ENCODE measurements around the gene CDH23.
A peak's percentile ranks its signal among the peaks of the same experiment; 100 is the strongest.

Gene CDH23

GRCh38 chr10:71565284-71566000 lies 168.7 kb downstream of the CDH23 start:
- H3K79me2 ChIP-seq, result no peaks in the 10 kb centered on the region
- H3K9me3 ChIP-seq (ENCODE audit: control insufficient read depth, low read length), result no peaks in the 10 kb centered on the region
- H3K9ac ChIP-seq, result no peak overlapping the region
- no peak for TF ChIP-seq CTCF (IDR thresholded peaks at IDR 0.05)
- H3K27ac ChIP-seq, result no peak overlapping the region
- H3K36me3 ChIP-seq (ENCODE audit: control insufficient read depth, insufficient read depth, low read length), result no peaks in the 10 kb centered on the region
- no peaks in the 10 kb centered on the region for H3K27me3 ChIP-seq (ENCODE audit: control insufficient read depth, insufficient read depth, low read length)
- H2AFZ ChIP-seq, result no peak overlapping the region
- peaks cover 13% of the 10 kb centered on the region for H3K4me1 ChIP-seq
- H3K4me3 ChIP-seq (ENCODE audit: low read depth, low read length), result no peak overlapping the region
- H3K4me2 ChIP-seq (ENCODE audit: low read length), result no peak overlapping the region

- no peaks in the 10 kb centered on the region for H3K27me3 ChIP-seq (ENCODE audit: control insufficient read depth, insufficient read depth, low read length)
- no peaks in the 10 kb centered on the region for H3K79me2 ChIP-seq
- H3K4me2 ChIP-seq (ENCODE audit: low read length), result no peak overlapping the region
- no peaks in the 10 kb centered on the region for H3K9me3 ChIP-seq (ENCODE audit: control insufficient read depth, low read length)
- no peak overlapping the region for H2AFZ ChIP-seq
- TF ChIP-seq CTCF (IDR thresholded peaks at IDR 0.05), result no peak
- peaks cover 14% of the 10 kb centered on the region for H3K4me1 ChIP-seq
- H3K36me3 ChIP-seq (ENCODE audit: control insufficient read depth, insufficient read depth, low read length), result no peaks in the 10 kb centered on the region
- no peak overlapping the region for H3K4me3 ChIP-seq (ENCODE audit: low read depth, low read length)
- no peak overlapping the region for H3K27ac ChIP-seq
- no peak overlapping the region for H3K9ac ChIP-seq
Observed at GRCh38 chr10:71567006-71567405, 170.3 kb downstream of the CDH23 start.

GRCh38 chr10:71568896-71569492 lies 172.3 kb downstream of the CDH23 start:
- Histone ChIP-seq H3K4me2 (ENCODE audit: low read length) (no peak overlapping the region), H3K79me2 (peaks cover 3% of the 10 kb centered on the region), H3K4me1 (peaks cover 19% of the 10 kb centered on the region), H3K9ac (no peak overlapping the region), H3K27me3 (ENCODE audit: control insufficient read depth, insufficient read depth, low read length) (no peaks in the 10 kb centered on the region), H3K9me3 (ENCODE audit: control insufficient read depth, low read length) (no peaks in the 10 kb centered on the region), H2AFZ (peak overlapping the region; percentile 3), H3K27ac (no peak overlapping the region), H3K36me3 (ENCODE audit: control insufficient read depth, insufficient read depth, low read length) (no peaks in the 10 kb centered on the region), H3K4me3 (ENCODE audit: low read depth, low read length) (no peak overlapping the region)
- no peak for TF ChIP-seq CTCF (IDR thresholded peaks at IDR 0.05)

GRCh38 chr10:71569775-71570588 lies 173.3 kb downstream of the CDH23 start:
- Histone ChIP-seq H3K27me3 (ENCODE audit: control insufficient read depth, insufficient read depth, low read length) (no peaks in the 10 kb centered on the region), H3K27ac (no peak overlapping the region), H3K36me3 (ENCODE audit: control insufficient read depth, insufficient read depth, low read length) (no peaks in the 10 kb centered on the region), H3K4me2 (ENCODE audit: low read length) (no peak overlapping the region), H3K4me1 (peaks cover 27% of the 10 kb centered on the region), H3K4me3 (ENCODE audit: low read depth, low read length) (no peak overlapping the region), H2AFZ (peak overlapping the region; percentile 43), H3K9ac (no peak overlapping the region), H3K79me2 (peaks cover 3% of the 10 kb centered on the region), H3K9me3 (ENCODE audit: control insufficient read depth, low read length) (no peaks in the 10 kb centered on the region)
- peak; percentile 94 for TF ChIP-seq CTCF (IDR thresholded peaks at IDR 0.05)
